Measurements from ENCODE around the gene ADCK1.

The ADCK1 gene

GRCh38 chr14:77961847-77962580 is 162.1 kb downstream of the ADCK1 start:
- no peak for DNase-seq

- DNase-seq = no peak
These were observed 163.0 kb downstream of the ADCK1 start for GRCh38 chr14:77962731-77963520.

GRCh38 chr14:77964586-77964985 is 164.7 kb downstream of the ADCK1 start:
- DNase-seq = no peak

- DNase-seq = no peak
These were observed 165.1 kb downstream of the ADCK1 start for GRCh38 chr14:77965050-77965449.

GRCh38 chr14:77965919-77966435 is 166.1 kb downstream of the ADCK1 start:
- no peak for DNase-seq

GRCh38 chr14:77967110-77967509 is 167.2 kb downstream of the ADCK1 start:
- no peak for DNase-seq

- no peak for DNase-seq
These were observed 170.7 kb downstream of the ADCK1 start for GRCh38 chr14:77970646-77971045.

- no peak for DNase-seq
These were observed 173.3 kb downstream of the ADCK1 start for GRCh38 chr14:77973246-77973645.

GRCh38 chr14:77976591-77976990 is 176.7 kb downstream of the ADCK1 start:
- no peak for DNase-seq

GRCh38 chr14:77979171-77979570 is 179.3 kb downstream of the ADCK1 start:
- DNase-seq = no peak

GRCh38 chr14:77979666-77980351 is 179.9 kb downstream of the ADCK1 start:
- no peak for DNase-seq

- no peak for DNase-seq
These were observed 180.8 kb downstream of the ADCK1 start for GRCh38 chr14:77980475-77981321.
